ENCODE results near the gene MTMR3. TPM values are rescaled to one million over a fixed set of nuclear protein-coding genes. Genes with fewer than 3 reads are reported as not detected.

The MTMR3 gene
- total and polyA plus RNA-seq, 2 donors from 2014 or later = 9.6 to 56.2 TPM

DNA sequence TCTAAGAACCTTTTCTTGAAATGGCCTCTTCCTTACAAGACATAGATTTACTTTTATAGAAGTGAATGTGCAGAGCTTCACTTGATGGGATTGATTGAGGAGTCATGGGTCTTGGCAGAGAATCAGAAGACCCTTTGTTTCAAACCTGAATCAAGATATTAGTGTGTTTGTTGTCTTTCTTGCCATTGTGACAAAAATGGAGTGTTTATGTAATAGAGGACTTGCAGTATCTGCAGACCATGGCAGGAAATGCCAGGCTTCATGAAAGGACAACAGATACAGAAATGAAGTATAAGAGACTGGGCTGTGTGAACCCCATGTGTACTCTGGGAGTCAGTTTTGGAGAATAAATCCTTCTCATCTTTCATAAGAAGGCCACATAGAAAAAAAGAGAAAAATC lies 124.4 kb downstream of the MTMR3 start:
- no peak for DNase-seq
- Histone ChIP-seq H3K27ac (ENCODE audit: low read depth in 2 of 2, low read length in 2 of 2) (no peak overlapping the region), H3K4me3 (ENCODE audit: low read length in 3 of 3) (no peak overlapping the region), H3K9ac (ENCODE audit: low read length in 3 of 3) (no peak overlapping the region), H3K9me3 (ENCODE audit: control insufficient read depth in 2 of 3, insufficient read depth in 1 of 3, low read length in 3 of 3) (no peaks in the 10 kb centered on the region), H3K36me3 (ENCODE audit: control insufficient read depth in 2 of 3, insufficient read depth in 3 of 3, low read length in 3 of 3) (peaks cover 12 to 48% (median 22%) of the 10 kb centered on the region in 3 donors), H3K4me1 (ENCODE audit: control insufficient read depth in 2 of 3, insufficient read depth in 2 of 3, low read depth in 1 of 3, low read length in 3 of 3) (peaks cover 0 to 7% (median 4%) of the 10 kb centered on the region in 3 donors), H3K27me3 (ENCODE audit: control insufficient read depth, insufficient read depth, low read length) (no peaks in the 10 kb centered on the region)
- intact Hi-C loops (cut with DNase I) = no loop called here
- no peak for FAIRE-seq
- TF ChIP-seq CTCF (IDR thresholded peaks at IDR 0.05; ENCODE audit: borderline replicate concordance, extremely low read depth, insufficient read depth) = no peak

GRCh38 chr22:30008401-30008800 lies 125.4 kb downstream of the MTMR3 start:
- Histone ChIP-seq H3K9me3 (ENCODE audit: control insufficient read depth in 2 of 3, insufficient read depth in 1 of 3, low read length in 3 of 3) (no peaks in the 10 kb centered on the region), H3K36me3 (ENCODE audit: control insufficient read depth in 2 of 3, insufficient read depth in 3 of 3, low read length in 3 of 3) (peaks cover 9 to 50% (median 25%) of the 10 kb centered on the region in 3 donors), H3K9ac (ENCODE audit: low read length in 3 of 3) (no peak overlapping the region), H3K27me3 (ENCODE audit: control insufficient read depth, insufficient read depth, low read length) (no peaks in the 10 kb centered on the region), H3K4me3 (ENCODE audit: low read length in 3 of 3) (no peak overlapping the region), H3K4me1 (ENCODE audit: control insufficient read depth in 2 of 3, insufficient read depth in 2 of 3, low read depth in 1 of 3, low read length in 3 of 3) (peaks cover 0 to 7% (median 4%) of the 10 kb centered on the region in 3 donors), H3K27ac (ENCODE audit: low read depth in 2 of 2, low read length in 2 of 2) (no peak overlapping the region)
- FAIRE-seq = no peak
- TF ChIP-seq CTCF (IDR thresholded peaks at IDR 0.05; ENCODE audit: borderline replicate concordance, extremely low read depth, insufficient read depth) = no peak
- DNase-seq = no peak
- intact Hi-C loops (cut with DNase I) = no loop called here

DNA sequence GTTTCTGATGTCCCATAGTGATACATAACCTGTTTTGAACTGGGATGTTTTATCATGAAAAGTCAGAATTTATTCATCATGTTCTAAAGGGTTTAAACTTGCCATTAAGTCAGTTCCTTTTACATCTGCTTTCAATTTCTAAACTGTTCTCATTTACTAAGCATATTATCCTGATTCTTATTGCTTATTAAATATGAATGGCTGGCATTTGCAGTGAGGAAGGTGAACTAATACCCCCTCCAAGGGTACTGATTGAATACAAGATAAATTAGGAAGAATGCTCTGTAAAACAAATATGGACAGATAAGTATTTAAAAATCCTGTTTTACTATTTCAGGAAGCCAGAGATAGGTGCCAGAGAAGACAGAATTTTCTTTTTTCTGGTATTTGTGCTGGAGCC lies 126.5 kb downstream of the MTMR3 start:
- peaks cover 0 to 6% (median 4%) of the 10 kb centered on the region in 3 donors for H3K4me1 ChIP-seq (ENCODE audit: control insufficient read depth in 2 of 3, insufficient read depth in 2 of 3, low read depth in 1 of 3, low read length in 3 of 3)
- H3K27ac ChIP-seq (ENCODE audit: low read depth in 2 of 2, low read length in 2 of 2) = no peak overlapping the region
- no peak overlapping the region for H3K9ac ChIP-seq (ENCODE audit: low read length in 3 of 3)
- no peak overlapping the region for H3K4me3 ChIP-seq (ENCODE audit: low read length in 3 of 3)
- FAIRE-seq (no peak), DNase-seq (no peak)
- H3K9me3 ChIP-seq (ENCODE audit: control insufficient read depth in 2 of 3, insufficient read depth in 1 of 3, low read length in 3 of 3) = no peaks in the 10 kb centered on the region
- no peak for TF ChIP-seq CTCF (IDR thresholded peaks at IDR 0.05; ENCODE audit: borderline replicate concordance, extremely low read depth, insufficient read depth)
- intact Hi-C loops (cut with DNase I) = no loop called here
- H3K27me3 ChIP-seq (ENCODE audit: control insufficient read depth, insufficient read depth, low read length) = no peaks in the 10 kb centered on the region
- H3K36me3 ChIP-seq (ENCODE audit: control insufficient read depth in 2 of 3, insufficient read depth in 3 of 3, low read length in 3 of 3) = peaks cover 9 to 45% (median 31%) of the 10 kb centered on the region in 3 donors

GRCh38 chr22:30010789-30011405 lies 127.9 kb downstream of the MTMR3 start:
- FAIRE-seq (no peak), DNase-seq (no peak)
- intact Hi-C loops (cut with DNase I) = no loop called here
- Histone ChIP-seq H3K27ac (ENCODE audit: low read depth in 2 of 2, low read length in 2 of 2) (no peak overlapping the region), H3K9ac (ENCODE audit: low read length in 3 of 3) (no peak overlapping the region), H3K4me1 (ENCODE audit: control insufficient read depth in 2 of 3, insufficient read depth in 2 of 3, low read depth in 1 of 3, low read length in 3 of 3) (no peaks in the 10 kb centered on the region), H3K9me3 (ENCODE audit: control insufficient read depth in 2 of 3, insufficient read depth in 1 of 3, low read length in 3 of 3) (no peaks in the 10 kb centered on the region), H3K27me3 (ENCODE audit: control insufficient read depth, insufficient read depth, low read length) (no peaks in the 10 kb centered on the region), H3K36me3 (ENCODE audit: control insufficient read depth in 2 of 3, insufficient read depth in 3 of 3, low read length in 3 of 3) (peaks cover 12 to 55% (median 38%) of the 10 kb centered on the region in 3 donors), H3K4me3 (ENCODE audit: low read length in 3 of 3) (no peak overlapping the region)
- TF ChIP-seq CTCF (IDR thresholded peaks at IDR 0.05; ENCODE audit: borderline replicate concordance, extremely low read depth, insufficient read depth) = no peak
